Parathyroid adenoma (tissue), 2 donors: Measurements from ENCODE around the gene WWOX.

Experiments
- H2AFZ ChIP-seq: fragments of 300-600 bp; sonication (generic); one replicate; pipeline ENCODE4 v1.7.0; 2017; ENCODE audit warnings: antibody characterized with exemption, mild to moderate bottlenecking
- H3K27ac ChIP-seq: fragments of 300-600 bp; sonication (generic); one replicate; pipeline ENCODE4 v1.7.0; 2017
- H3K27me3 ChIP-seq: fragments of 300-600 bp; sonication (generic); one replicate; pipeline ENCODE4 v1.7.0; 2017; ENCODE audit warnings: low read length; ENCODE audit not compliant: control insufficient read depth, insufficient read depth
- H3K36me3 ChIP-seq: fragments of 300-600 bp; sonication (generic); one replicate; pipeline ENCODE4 v1.7.0; 2017; ENCODE audit warnings: low read length; ENCODE audit not compliant: control insufficient read depth, insufficient read depth
- H3K4me1 ChIP-seq: fragments of 300-600 bp; sonication (generic); one replicate; pipeline ENCODE4 v1.7.0; 2017; ENCODE audit warnings: control low read depth
- H3K4me2 ChIP-seq: fragments of 300-600 bp; sonication (generic); one replicate; pipeline ENCODE4 v1.7.0; 2017; ENCODE audit warnings: low read length
- H3K4me3 ChIP-seq: fragments of 300-600 bp; sonication (generic); one replicate; pipeline ENCODE4 v1.7.0; 2017; ENCODE audit warnings: low read depth, low read length
- H3K79me2 ChIP-seq: fragments of 300-600 bp; sonication (generic); one replicate; pipeline ENCODE4 v1.7.0; 2017; ENCODE audit warnings: control low read depth
- H3K9ac ChIP-seq: fragments of 300-600 bp; sonication (generic); one replicate; pipeline ENCODE4 v1.7.0; 2017; ENCODE audit warnings: mild to moderate bottlenecking
- H3K9me3 ChIP-seq: fragments of 300-600 bp; sonication (generic); one replicate; pipeline ENCODE4 v1.7.0; 2017; ENCODE audit warnings: low read length; ENCODE audit not compliant: control insufficient read depth
- CTCF ChIP-seq: fragments of 300-600 bp; sonication (generic); IDR thresholded peaks from one replicate; pipeline ENCODE4 v1.7.0; 2017; ENCODE audit warnings: antibody characterized with exemption, mild to moderate bottlenecking
- donor health status: primary hyperparathyroidism.

WWOX gene

GRCh38 chr16:78988361-78988969 lies 889.0 kb downstream of the WWOX start:
- TF ChIP-seq CTCF, result no peak
- H3K27ac ChIP-seq, result no peak overlapping the region
- H3K4me1 ChIP-seq, result no peaks in the 10 kb centered on the region

GRCh38 chr16:78990309-78990701 lies 890.9 kb downstream of the WWOX start:
- H3K4me1 ChIP-seq, result no peaks in the 10 kb centered on the region
- H2AFZ ChIP-seq, result no peak overlapping the region
- H3K4me2 ChIP-seq, result no peak overlapping the region
- no peak overlapping the region for H3K27ac ChIP-seq
- no peak overlapping the region for H3K4me3 ChIP-seq
- H3K9ac ChIP-seq, result no peak overlapping the region
- H3K79me2 ChIP-seq, result no peaks in the 10 kb centered on the region
- no peaks in the 10 kb centered on the region for H3K27me3 ChIP-seq
- TF ChIP-seq CTCF, result no peak
- H3K9me3 ChIP-seq, result no peaks in the 10 kb centered on the region
- no peaks in the 10 kb centered on the region for H3K36me3 ChIP-seq

More at GRCh38 chr16:78988361-78988969, 889.0 kb downstream of the WWOX start:
- Histone ChIP-seq H3K27me3 (no peaks in the 10 kb centered on the region), H2AFZ (no peak overlapping the region), H3K79me2 (no peaks in the 10 kb centered on the region), H3K36me3 (no peaks in the 10 kb centered on the region), H3K9ac (no peak overlapping the region), H3K4me2 (no peak overlapping the region), H3K9me3 (no peaks in the 10 kb centered on the region), H3K4me3 (no peak overlapping the region)

DNA sequence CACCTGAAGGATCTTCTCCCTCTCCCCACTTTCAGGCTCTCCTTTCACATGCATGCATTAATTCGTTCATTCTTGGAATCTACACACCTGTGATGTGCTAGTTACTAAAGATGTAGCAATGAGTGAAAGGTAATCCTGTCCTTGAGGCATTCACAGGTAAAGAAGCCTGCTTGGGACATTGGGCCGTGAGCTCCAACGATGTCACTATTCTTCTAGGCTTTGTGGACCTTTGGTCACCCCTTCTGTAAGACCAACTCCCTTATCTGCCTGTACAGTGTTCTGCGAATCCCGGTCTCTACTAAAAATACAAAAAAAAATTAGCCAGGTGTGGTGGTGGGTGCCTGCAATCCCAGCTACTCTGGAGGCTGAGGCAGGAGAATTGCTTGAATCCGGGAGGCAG lies 892.5 kb downstream of the WWOX start:
- H3K4me3 ChIP-seq, result no peak overlapping the region
- no peak for TF ChIP-seq CTCF

GRCh38 chr16:78993346-78993745 lies 893.9 kb downstream of the WWOX start:
- H3K79me2 ChIP-seq, result no peaks in the 10 kb centered on the region
- H3K27me3 ChIP-seq, result no peaks in the 10 kb centered on the region
- no peak for TF ChIP-seq CTCF
- H3K4me2 ChIP-seq, result no peak overlapping the region
- H3K4me1 ChIP-seq, result no peaks in the 10 kb centered on the region
- no peaks in the 10 kb centered on the region for H3K9me3 ChIP-seq
- no peak overlapping the region for H3K4me3 ChIP-seq
- no peak overlapping the region for H2AFZ ChIP-seq
- H3K27ac ChIP-seq, result no peak overlapping the region
- no peaks in the 10 kb centered on the region for H3K36me3 ChIP-seq
- no peak overlapping the region for H3K9ac ChIP-seq

More for the DNA sequence above, 892.5 kb downstream of the WWOX start:
- Histone ChIP-seq H3K9ac (no peak overlapping the region), H2AFZ (no peak overlapping the region), H3K27me3 (no peaks in the 10 kb centered on the region), H3K79me2 (no peaks in the 10 kb centered on the region), H3K36me3 (no peaks in the 10 kb centered on the region), H3K4me2 (no peak overlapping the region), H3K27ac (no peak overlapping the region), H3K4me1 (no peaks in the 10 kb centered on the region), H3K9me3 (no peaks in the 10 kb centered on the region)

- Histone ChIP-seq H3K27me3 (no peaks in the 10 kb centered on the region), H2AFZ (no peak overlapping the region)
- TF ChIP-seq CTCF, result no peak
Observed at GRCh38 chr16:78994135-78994745, 894.8 kb downstream of the WWOX start.

More at GRCh38 chr16:78994135-78994745, 894.8 kb downstream of the WWOX start:
- Histone ChIP-seq H3K9ac (no peak overlapping the region), H3K4me3 (no peak overlapping the region), H3K36me3 (no peaks in the 10 kb centered on the region), H3K4me1 (no peaks in the 10 kb centered on the region), H3K79me2 (no peaks in the 10 kb centered on the region), H3K9me3 (no peaks in the 10 kb centered on the region), H3K4me2 (no peak overlapping the region), H3K27ac (no peak overlapping the region)
